H9 (cell line): ENCODE results near the gene LRP1. TPM values are rescaled to one million over a fixed set of nuclear protein-coding genes. Genes with fewer than 3 reads are reported as not detected.
A peak's percentile ranks its signal among the peaks of the same experiment; 100 is the strongest.

Experiments used
- DNase-seq: peaks from one replicate; pipeline ENCODE4 v3.0.0-alpha.2; 2017
- H2AFZ ChIP-seq: one replicate; pipeline ENCODE4 v1.6.1; 2013; ENCODE audit warnings: mild to moderate bottlenecking, low read length, control low read depth, moderate library complexity
- H2AK5ac ChIP-seq: 2 replicates; pipeline ENCODE4 v1.6.1; 2013; ENCODE audit warnings: low read length, control low read depth, mixed read lengths; ENCODE audit not compliant: insufficient read length
- H2BK120ac ChIP-seq: one replicate; pipeline ENCODE4 v1.6.1; 2013; ENCODE audit warnings: low read depth, mild to moderate bottlenecking, low read length, control low read depth, inconsistent platforms; ENCODE audit not compliant: poor library complexity, severe bottlenecking
- H2BK12ac ChIP-seq: 2 replicates; pipeline ENCODE4 v1.6.1; 2013; ENCODE audit warnings: low read length, control low read depth, mixed read lengths, low read depth; ENCODE audit not compliant: insufficient read length
- H2BK15ac ChIP-seq: 2 replicates; pipeline ENCODE4 v1.6.1; 2013; ENCODE audit warnings: low read depth, low read length, control low read depth
- H2BK20ac ChIP-seq: one replicate; pipeline ENCODE4 v1.6.1; 2013; ENCODE audit warnings: low read depth, mild to moderate bottlenecking, low read length, control low read depth, inconsistent platforms; ENCODE audit not compliant: poor library complexity, severe bottlenecking
- H2BK5ac ChIP-seq: 2 replicates; pipeline ENCODE4 v1.6.1; 2013; ENCODE audit warnings: low read length, control low read depth, mixed read lengths; ENCODE audit not compliant: insufficient read length
- H3K14ac ChIP-seq: 2 replicates; pipeline ENCODE4 v1.6.1; 2013; ENCODE audit warnings: low read length, control low read depth; ENCODE audit not compliant: insufficient read depth
- H3K18ac ChIP-seq: 2 replicates; pipeline ENCODE4 v1.6.1; 2013; ENCODE audit warnings: low read depth, mild to moderate bottlenecking, mixed read lengths, low read length, control low read depth; ENCODE audit not compliant: insufficient read length
- H3K23ac ChIP-seq: 2 replicates; pipeline ENCODE4 v1.6.1; 2013; ENCODE audit warnings: low read length, control low read depth, mixed read lengths, low read depth; ENCODE audit not compliant: insufficient read length
- H3K23me2 ChIP-seq: 2 replicates; pipeline ENCODE4 v1.6.1; 2013; ENCODE audit warnings: low read depth, mild to moderate bottlenecking, mixed read lengths, low read length, control low read depth; ENCODE audit not compliant: insufficient read length, poor library complexity, severe bottlenecking
- H3K27ac ChIP-seq: 2 replicates; pipeline ENCODE4 v1.5.1; 2013; ENCODE audit warnings: low read length, control low read depth, mixed read lengths, low read depth; ENCODE audit not compliant: insufficient read length
- H3K27me3 ChIP-seq: 2 replicates; pipeline ENCODE4 v1.6.1; 2013; ENCODE audit warnings: low read length, control low read depth, inconsistent platforms; ENCODE audit not compliant: insufficient read depth
- H3K4ac ChIP-seq: 2 replicates; pipeline ENCODE4 v1.6.1; 2013; ENCODE audit warnings: low read depth, mild to moderate bottlenecking, control low read depth, inconsistent platforms, low read length, moderate library complexity
- H3K4me1 ChIP-seq: 2 replicates; pipeline ENCODE4 v1.6.1; 2013; ENCODE audit warnings: low read length, control low read depth, inconsistent platforms; ENCODE audit not compliant: insufficient read depth
- H3K4me2 ChIP-seq: 2 replicates; pipeline ENCODE4 v1.6.1; 2013; ENCODE audit warnings: low read length, control low read depth, mixed read lengths; ENCODE audit not compliant: insufficient read length, insufficient read depth
- H3K56ac ChIP-seq: 2 replicates; pipeline ENCODE4 v1.6.1; 2013; ENCODE audit warnings: low read depth, mild to moderate bottlenecking, mixed read lengths, low read length, control low read depth; ENCODE audit not compliant: insufficient read length
- H3K79me1 ChIP-seq: 2 replicates; pipeline ENCODE4 v1.6.1; 2013; ENCODE audit warnings: low read depth, mild to moderate bottlenecking, moderate library complexity, low read length, control low read depth, inconsistent platforms; ENCODE audit not compliant: insufficient read depth, poor library complexity, severe bottlenecking
- H3K79me2 ChIP-seq: 2 replicates; pipeline ENCODE4 v1.6.1; 2013; ENCODE audit warnings: low read length, control low read depth, inconsistent platforms; ENCODE audit not compliant: insufficient read depth
- H3K9ac ChIP-seq: 2 replicates; pipeline ENCODE4 v1.6.1; 2013; ENCODE audit warnings: low read length, control low read depth, mixed read lengths; ENCODE audit not compliant: insufficient read length; ENCODE audit errors: extremely low read depth
- H3K9me3 ChIP-seq: one replicate; pipeline ENCODE4 v1.6.1; 2013; ENCODE audit warnings: low read depth, low read length, inconsistent platforms; ENCODE audit not compliant: control insufficient read depth
- H3T11ph ChIP-seq: one replicate; pipeline ENCODE4 v1.6.1; 2013; ENCODE audit warnings: mild to moderate bottlenecking, low read length, control low read depth, inconsistent platforms
- H4K20me1 ChIP-seq: one replicate; pipeline ENCODE4 v1.6.1; 2013; ENCODE audit not compliant: control insufficient read depth, insufficient read length, insufficient read depth
- H4K5ac ChIP-seq: 2 replicates; pipeline ENCODE4 v1.6.1; 2013; ENCODE audit warnings: low read depth, mild to moderate bottlenecking, mixed read lengths, low read length, control low read depth; ENCODE audit not compliant: insufficient read length
- H4K8ac ChIP-seq: replicated peaks from 2 replicates; pipeline ENCODE4 v1.6.1; 2013; ENCODE audit warnings: low read length, control low read depth, mixed read lengths, low read depth; ENCODE audit not compliant: insufficient read length
- H4K91ac ChIP-seq: 2 replicates; pipeline ENCODE4 v1.6.1; 2013; ENCODE audit warnings: low read depth, mild to moderate bottlenecking, moderate library complexity, mixed read lengths, low read length, control low read depth; ENCODE audit not compliant: insufficient read length
- H3K27ac Mint-ChIP-seq, 3 experiments: 2 replicates in 2 of 3; 3 replicates in 1 of 3; pipeline ENCODE4 v1.8.0; 2020 to 2021; ENCODE audit warnings: mixed read lengths in 3 of 3, mild to moderate bottlenecking in 1 of 3, moderate library complexity in 1 of 3
- H3K27me3 Mint-ChIP-seq: 2 replicates; pipeline ENCODE4 v1.8.0; 2021; ENCODE audit warnings: low read depth, mild to moderate bottlenecking, moderate library complexity, mixed read lengths
- H3K36me3 Mint-ChIP-seq, 3 experiments: 2 replicates in 2 of 3; 3 replicates in 1 of 3; pipeline ENCODE4 v1.8.0; 2020 to 2021; ENCODE audit warnings: low read depth in 3 of 3, mixed read lengths in 3 of 3; ENCODE audit not compliant: insufficient read depth in 1 of 3
- H3K4me1 Mint-ChIP-seq, 2 experiments: 2 replicates each; pipeline ENCODE4 v1.8.0; 2020; ENCODE audit warnings: mixed read lengths in 2 of 2
- H3K4me3 Mint-ChIP-seq, 2 experiments: 2 replicates in 1 of 2; 3 replicates in 1 of 2; pipeline ENCODE4 v1.8.0; 2020 to 2021; ENCODE audit warnings: mild to moderate bottlenecking in 2 of 2, mixed read lengths in 2 of 2, moderate library complexity in 1 of 2
- H3K9me3 Mint-ChIP-seq, 2 experiments: 2 replicates in 1 of 2; 3 replicates in 1 of 2; pipeline ENCODE4 v1.8.0; 2020; ENCODE audit warnings: mild to moderate bottlenecking in 2 of 2, mixed read lengths in 2 of 2, moderate library complexity in 1 of 2
- CTCF ChIP-seq: fragments of 200-600 bp; sonication (generic); conservative IDR thresholded peaks from 3 replicates; pipeline ENCODE4 v1.8.0; 2021; ENCODE audit warnings: antibody characterized with exemption, mild to moderate bottlenecking
- WGBS: extraction: QIAGEN DNeasy Blood & Tissue Kit; methylation state at CpG from one replicate; pipeline ENCODE4 v1.1.7; 2013; ENCODE audit warnings: missing lambda C conversion rate, low lambda C conversion rate, mixed read lengths; ENCODE audit not compliant: insufficient read length; ENCODE audit errors: extremely low coverage; 5-methylcytosine and 5-hydroxymethylcytosine counted together
- total RNA-seq: library from RNA; stranded (reverse); gene quantifications from 2 replicates; pipeline ENCODE4 v1.2.1, GENCODE V29; 2021

The LRP1 gene
- total RNA-seq, 1 experiment from 2014 or later: 115 TPM

GRCh38 chr12:57146961-57147944 is 19.0 kb downstream of the LRP1 start, which contains the start of gene LRP1-AS:
Gene LRP1-AS (minus strand): TSS chr12:57147619.
- peak within 1 kb of the TSS; percentile 25 to 83 (median 79); a peak in 6 of 7 replicates for H3K27ac Mint-ChIP-seq
- Histone ChIP-seq H2BK20ac (no peak within 1 kb of the TSS), H3K23me2 (no peaks in the 10 kb centered on the region), H3K27me3 (no peaks in the 10 kb centered on the region), H3K14ac (no peak within 1 kb of the TSS), H3K4me2 (no peak within 1 kb of the TSS), H4K8ac (no peak within 1 kb of the TSS), H3K18ac (no peak within 1 kb of the TSS), H4K20me1 (no peaks in the 10 kb centered on the region), H3K4me1 (no peaks in the 10 kb centered on the region), H3T11ph (no peak within 1 kb of the TSS), H3K9ac (no peak within 1 kb of the TSS), H4K91ac (no peak within 1 kb of the TSS), H3K56ac (no peak within 1 kb of the TSS), H3K79me2 (no peaks in the 10 kb centered on the region), H4K5ac (no peak within 1 kb of the TSS), H2BK15ac (no peak within 1 kb of the TSS), H3K23ac (no peak within 1 kb of the TSS), H2BK120ac (no peak within 1 kb of the TSS), H2BK12ac (no peak within 1 kb of the TSS), H2BK5ac (no peak within 1 kb of the TSS), H3K4ac (no peak within 1 kb of the TSS), H3K9me3 (no peaks in the 10 kb centered on the region), H3K27ac (no peak within 1 kb of the TSS), H2AK5ac (no peak within 1 kb of the TSS), H3K79me1 (no peaks in the 10 kb centered on the region), H2AFZ (no peak within 1 kb of the TSS)
- DNase-seq: no peak
- no CpG with 5 or more reads among the region's 8 CpGs for WGBS
- TF ChIP-seq CTCF: no peak
- H3K36me3 Mint-ChIP-seq: peaks cover 23 to 90% (median 80%) of the 10 kb centered on the region in 3 experiments; a peak in 6 of 7 replicates
- no peaks in the 10 kb centered on the region for H3K27me3 Mint-ChIP-seq
- H3K9me3 Mint-ChIP-seq: no peaks in the 10 kb centered on the region
- H3K4me3 Mint-ChIP-seq: no peak within 1 kb of the TSS
- H3K4me1 Mint-ChIP-seq: peaks cover 28 to 47% of the 10 kb centered on the region in 2 experiments
